GM12892 (cell line): ENCODE data around the gene MANEAL.
A peak's percentile ranks its signal among the peaks of the same experiment; 100 is the strongest.
"Not testable (repeated sequence)": the region's sequence is repeated elsewhere in the genome, so short reads cannot be mapped to it uniquely, and the experiment has no call there.

Experiments used
- DNase-seq: peaks from one replicate; pipeline ENCODE4 v3.0.0; 2011; ENCODE audit not compliant: insufficient read length
- FAIRE-seq: peaks from 2 replicates; lab custom pipeline; 2011; peaks lifted over from hg19 to GRCh38; lab: Jason Lieb, UNC
- POLR2A ChIP-seq: IDR thresholded peaks from 2 replicates; pipeline ENCODE4 v1.6.1; 2011; ENCODE audit warnings: low read depth, low read length, control low read depth
- POLR2AphosphoS5 ChIP-seq: IDR thresholded peaks from 2 replicates; pipeline ENCODE4 v1.6.1; 2011; ENCODE audit warnings: low read depth, low read length, control low read depth
- TAF1 ChIP-seq: IDR thresholded peaks from 2 replicates; pipeline ENCODE4 v1.6.1; 2011; ENCODE audit warnings: low read depth, mild to moderate bottlenecking, control low read depth, low read length, borderline replicate concordance

MANEAL gene

DNA sequence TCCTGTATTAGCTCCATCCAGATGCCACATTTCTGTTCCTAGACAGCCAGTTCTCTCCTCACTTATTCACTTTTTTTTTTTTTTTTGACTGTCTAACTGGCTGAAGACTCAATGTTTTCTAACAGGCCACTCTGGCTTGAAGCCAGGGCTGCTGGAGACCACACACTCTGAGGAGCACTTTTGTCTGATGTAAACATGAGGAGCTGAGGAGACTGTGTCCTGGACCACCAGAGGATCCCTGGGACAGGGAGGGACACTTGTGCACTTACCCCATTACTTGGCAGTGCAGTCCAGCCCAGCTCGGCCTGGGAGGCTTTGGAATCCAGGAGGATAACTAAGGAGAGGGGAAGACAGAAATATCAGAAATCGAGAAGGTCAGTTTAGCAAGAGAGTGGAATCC lies 31.1 kb upstream of the MANEAL start:
- DNase-seq, result no peak
- FAIRE-seq, result no peak
- TF ChIP-seq TAF1 (no peak), POLR2A (no peak), POLR2AphosphoS5 (no peak)

DNA sequence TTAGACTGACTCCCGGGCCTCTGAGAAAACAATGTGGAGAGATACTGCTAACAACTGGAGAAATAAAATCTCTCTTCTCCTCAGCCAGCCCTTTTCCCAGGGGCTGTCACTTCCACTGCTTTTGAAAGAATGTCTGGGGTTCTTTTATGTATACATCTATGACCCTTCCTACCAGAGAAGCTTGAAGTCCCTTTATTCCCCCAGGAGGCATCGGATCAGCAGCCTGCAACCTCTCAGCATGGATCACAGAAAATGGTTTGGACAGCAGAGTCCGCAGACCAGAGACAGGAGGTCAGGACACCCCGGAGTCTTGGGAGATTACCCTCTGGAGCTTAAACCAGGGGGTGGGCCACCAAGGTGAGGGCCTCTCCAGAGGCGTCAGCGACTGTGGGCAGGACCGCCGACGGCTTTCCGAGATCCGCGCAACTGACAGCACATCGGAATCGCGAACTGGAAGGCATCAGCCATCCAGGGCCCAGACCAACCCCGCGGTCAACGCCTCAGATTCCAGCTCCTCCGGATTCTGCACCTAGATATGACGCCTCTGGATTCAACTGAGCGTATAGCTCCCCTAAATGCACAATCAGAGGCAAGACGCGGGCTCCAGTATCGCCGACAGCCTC lies 29.7 kb upstream of the MANEAL start:
- DNase-seq (no peak), FAIRE-seq (no peak)
- TF ChIP-seq TAF1 (no peak), POLR2A (no peak)

DNA sequence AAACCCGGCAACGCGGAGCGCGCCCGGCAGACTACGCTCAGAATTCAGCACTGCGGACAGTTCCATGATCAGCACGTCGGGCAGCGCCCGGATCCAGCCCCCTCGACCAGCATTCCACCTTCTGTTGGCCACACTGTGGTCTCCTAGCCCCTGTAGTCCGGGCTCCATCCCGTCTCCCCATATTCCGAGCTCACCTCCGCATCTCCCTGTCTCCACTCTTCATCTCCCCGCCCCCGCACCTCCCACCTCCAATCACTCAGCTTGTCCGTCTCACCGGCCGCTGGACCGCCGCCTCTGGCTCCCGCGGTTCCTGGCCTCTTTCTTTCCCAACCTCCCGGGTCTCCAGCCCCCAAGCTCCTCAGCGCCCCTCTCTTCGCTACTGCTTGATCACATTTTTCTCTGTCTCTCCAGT lies 29.2 kb upstream of the MANEAL start:
- DNase-seq (no peak), FAIRE-seq (no peak)
- no peak for TF ChIP-seq TAF1
- no peak for TF ChIP-seq POLR2AphosphoS5
- no peak for TF ChIP-seq POLR2A

DNA sequence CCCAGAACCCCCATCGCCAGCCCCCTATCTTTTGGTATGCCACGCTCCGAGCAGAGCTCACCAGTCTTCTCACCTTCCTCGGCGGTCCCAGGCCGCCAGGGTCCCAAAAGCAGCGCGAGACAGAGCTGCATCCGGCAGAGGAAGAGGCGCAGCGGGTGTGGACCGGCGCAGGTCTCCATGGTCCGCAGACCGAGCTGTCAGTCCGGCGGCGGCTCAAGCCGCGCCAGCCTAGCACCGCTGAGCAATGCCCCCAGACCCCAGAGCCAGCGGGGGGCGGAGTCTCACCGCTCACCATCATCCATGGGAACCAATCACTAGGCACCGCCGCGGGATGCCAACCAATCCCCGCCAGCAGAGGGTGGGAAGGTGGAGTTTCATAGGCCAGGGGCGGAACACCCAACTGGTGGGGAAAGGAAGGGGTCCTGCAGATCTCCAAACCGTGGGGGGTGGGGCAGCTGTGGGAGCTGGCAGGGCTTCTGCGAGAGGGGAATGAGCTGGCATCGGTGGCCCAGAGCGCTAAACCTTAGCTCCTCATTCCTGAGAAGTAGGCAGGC lies 28.7 kb upstream of the MANEAL start, which contains the start of gene EPHA10:
Gene EPHA10 (minus strand): TSS at position 233 of the 554 bp plus-strand sequence. CDS start 54 bp downstream, at position 179.
- FAIRE-seq, result no peak
- no peak for DNase-seq

DNA sequence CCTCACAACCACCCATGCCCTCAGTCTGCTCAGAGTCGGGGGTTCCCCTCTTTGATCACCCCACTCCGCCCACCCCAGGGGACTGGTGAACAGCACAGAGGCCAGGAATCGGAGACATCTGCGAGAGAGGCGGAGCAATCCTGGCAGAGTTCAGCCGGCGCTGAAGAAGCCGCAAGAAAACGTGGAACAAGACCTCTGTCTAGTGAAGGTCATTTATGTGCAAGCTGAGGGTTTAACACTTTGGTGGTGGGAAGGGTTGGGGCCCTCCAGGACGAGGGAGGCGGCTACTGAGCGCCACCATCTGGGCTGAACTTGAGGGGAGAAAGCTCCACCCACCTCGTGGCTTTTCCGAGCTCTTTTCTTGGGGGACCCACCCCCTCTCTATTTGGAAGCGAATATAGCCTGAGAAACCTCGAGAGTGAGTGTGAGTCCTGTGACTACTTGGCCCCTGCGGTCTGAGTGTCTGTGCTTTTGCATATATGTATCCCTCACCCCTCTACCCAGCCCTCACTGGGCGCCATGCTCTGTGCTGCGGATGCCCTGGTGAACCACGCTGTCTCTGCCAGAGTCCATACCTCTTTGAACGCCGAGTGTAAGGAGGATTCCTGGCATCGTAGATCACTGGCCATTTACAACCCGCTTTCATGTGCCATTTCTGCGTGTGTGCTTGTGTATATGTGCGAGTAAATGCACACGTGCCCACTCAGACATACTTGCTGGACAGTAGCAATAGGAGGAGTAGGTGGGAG lies 27.6 kb upstream of the MANEAL start:
- FAIRE-seq (no peak), DNase-seq (no peak)
- TF ChIP-seq POLR2AphosphoS5 (no peak), TAF1 (no peak), POLR2A (no peak)

More for the DNA sequence above, 28.7 kb upstream of the MANEAL start, which contains the start of gene EPHA10:
- TF ChIP-seq POLR2A (no peak), POLR2AphosphoS5 (no peak), TAF1 (no peak)

DNA sequence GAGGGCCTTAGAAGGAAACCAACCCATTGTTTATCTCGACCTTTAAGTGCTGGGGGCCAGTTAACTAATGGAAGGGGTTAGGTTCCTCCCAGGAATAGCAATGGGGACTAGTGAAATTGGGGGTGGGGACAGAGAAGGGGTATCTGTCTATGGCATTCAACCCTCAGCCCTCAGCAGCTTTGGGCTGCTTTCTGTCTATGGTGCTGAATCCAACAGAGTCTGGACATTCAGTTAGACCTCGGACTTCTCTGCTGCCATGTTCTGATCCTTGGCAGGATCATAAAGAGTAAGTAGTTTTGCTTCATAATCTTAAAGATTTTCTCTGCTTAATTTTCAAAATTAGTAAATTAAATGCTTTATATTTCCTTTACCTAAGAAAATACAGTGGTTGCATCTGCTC lies 26.2 kb upstream of the MANEAL start:
- FAIRE-seq, result no peak
- TF ChIP-seq POLR2AphosphoS5, result no peak
- DNase-seq, result no peak

DNA sequence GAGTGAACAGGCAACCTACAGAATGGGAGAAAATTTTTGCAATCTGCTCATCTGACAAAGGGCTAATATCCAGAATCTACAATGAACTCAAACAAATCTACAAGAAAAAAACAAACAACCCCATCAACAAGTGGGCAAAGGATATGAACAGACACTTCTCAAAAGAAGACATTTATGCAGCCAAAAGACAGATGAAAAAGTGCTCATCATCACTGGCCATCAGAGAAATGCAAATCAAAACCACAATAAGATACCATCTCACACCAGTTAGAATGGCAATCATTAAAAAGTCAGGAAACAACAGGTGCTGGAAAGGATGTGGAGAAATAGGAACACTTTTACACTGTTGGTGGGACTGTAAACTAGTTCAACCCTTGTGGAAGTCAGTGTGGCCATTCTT lies 22.2 kb upstream of the MANEAL start:
- FAIRE-seq, DNase-seq: not testable (repeated sequence)

DNA sequence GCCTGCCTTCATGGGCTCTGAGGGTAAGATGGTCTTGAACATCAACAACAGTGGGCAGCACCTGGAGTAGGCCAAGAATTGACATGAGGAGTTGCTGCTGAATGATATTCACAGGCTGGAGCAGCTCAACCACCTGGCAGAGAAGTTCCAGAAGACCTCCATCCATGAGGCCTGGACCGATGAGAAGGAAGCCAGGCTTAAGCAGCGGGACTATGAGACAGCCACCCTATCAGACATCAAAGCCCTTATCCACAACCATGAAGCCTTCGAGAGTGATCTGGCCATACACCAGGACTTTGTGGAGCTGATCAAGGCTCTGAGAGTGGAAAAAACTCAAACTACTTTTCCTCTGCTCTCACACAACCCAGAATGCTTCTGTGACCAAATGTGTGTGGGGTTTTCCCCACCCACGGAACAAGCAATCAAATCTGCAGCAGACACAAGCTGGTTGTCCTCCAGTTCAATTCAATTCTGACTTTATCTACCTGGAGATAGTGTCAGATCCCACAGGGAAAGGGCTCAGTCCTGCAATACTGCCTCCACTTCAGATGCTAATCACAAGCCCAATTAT lies 16.6 kb upstream of the MANEAL start:
- FAIRE-seq (peak; percentile 48), DNase-seq (no peak)
- TF ChIP-seq POLR2A (no peak), POLR2AphosphoS5 (no peak), TAF1 (no peak)

DNA sequence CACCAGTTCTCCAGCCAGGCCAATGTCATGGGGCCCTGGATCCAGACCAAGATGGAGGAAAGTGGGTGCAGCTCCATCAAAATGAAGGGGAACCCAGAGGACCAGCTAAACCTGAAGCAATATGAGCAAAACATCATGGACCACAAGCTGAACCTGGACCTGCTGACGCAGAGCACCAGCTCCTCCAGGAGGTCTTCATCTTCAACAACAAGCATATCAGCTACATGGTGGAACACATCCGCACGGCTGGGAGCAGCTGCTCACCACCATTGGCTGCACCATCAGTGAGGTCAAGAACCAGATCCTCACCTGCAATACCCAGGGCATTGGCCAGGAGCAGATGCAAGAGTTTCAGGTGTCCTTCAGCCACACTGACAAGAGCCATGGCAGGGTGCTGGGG lies 15.0 kb upstream of the MANEAL start:
- DNase-seq (no peak), FAIRE-seq (no peak)
- TF ChIP-seq TAF1, result no peak
- no peak for TF ChIP-seq POLR2AphosphoS5
- no peak for TF ChIP-seq POLR2A

DNA sequence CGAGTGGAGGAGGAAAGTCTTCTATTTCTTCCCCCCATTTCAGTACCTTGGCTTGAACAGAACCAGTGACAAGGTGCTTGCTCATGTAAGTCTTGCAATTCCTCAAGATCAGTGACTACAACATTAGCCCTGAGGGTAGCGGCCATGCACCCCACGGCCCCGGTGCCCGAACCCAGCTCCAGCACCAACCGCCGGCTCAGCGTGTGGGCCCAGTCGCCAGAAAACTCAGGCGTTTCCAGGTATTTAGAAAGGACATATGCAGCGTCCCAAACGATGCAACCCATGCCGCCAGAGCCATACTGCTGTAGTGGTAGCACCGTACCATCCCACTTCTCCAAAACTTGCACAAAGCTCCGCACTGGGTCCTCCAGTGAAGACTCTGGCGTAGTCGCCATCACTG lies 11.2 kb upstream of the MANEAL start:
- DNase-seq (no peak), FAIRE-seq (no peak)
- TF ChIP-seq TAF1 (no peak), POLR2AphosphoS5 (no peak), POLR2A (no peak)

DNA sequence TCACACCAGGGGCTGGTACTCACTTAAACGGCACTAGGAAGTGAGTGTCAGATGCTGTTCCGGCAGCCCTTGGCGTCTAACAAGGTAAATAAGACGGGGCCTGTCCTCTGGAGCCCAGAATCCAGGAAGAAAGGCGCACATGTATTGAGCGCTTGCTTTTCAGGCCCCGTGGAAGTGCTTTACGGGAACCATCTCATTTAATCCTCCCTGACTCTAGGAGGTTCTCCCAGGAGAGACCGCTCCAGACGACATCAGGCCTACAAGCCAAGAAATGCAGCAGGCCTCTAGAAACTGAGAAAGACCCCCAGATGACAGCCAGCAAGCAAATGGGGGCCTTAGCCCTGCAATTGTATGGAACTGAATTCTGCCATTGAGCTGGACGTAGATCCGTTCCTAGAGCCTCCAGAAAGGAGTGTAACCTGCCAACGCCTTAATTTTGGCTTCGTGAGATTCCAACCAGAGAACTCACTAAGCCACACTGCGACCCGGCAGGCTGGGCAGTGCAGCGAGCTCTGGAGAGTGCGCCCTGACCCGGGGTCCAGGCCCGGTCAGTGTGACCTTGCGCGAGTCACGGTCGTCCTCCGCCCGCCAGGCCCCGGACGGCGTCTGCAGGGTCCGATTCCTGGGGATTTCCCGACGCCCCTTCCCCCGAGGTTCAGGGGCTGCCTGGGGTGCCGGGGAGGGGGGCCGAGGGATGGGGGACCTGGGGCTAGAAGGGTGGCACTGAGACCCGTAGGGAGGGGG lies 532 bp upstream of the MANEAL start:
- TF ChIP-seq POLR2A (no peak), TAF1 (no peak), POLR2AphosphoS5 (no peak)
- FAIRE-seq (no peak), DNase-seq (no peak)
